ENCODE data around the gene LPP. TPM values are rescaled to one million over a fixed set of nuclear protein-coding genes. Genes with fewer than 3 reads are reported as not detected.

LPP gene
- polyA plus RNA-seq, 1 experiment, result 60.0 TPM

GRCh38 chr3:188772886-188773285 is 618.9 kb downstream of the LPP start:
- TF ChIP-seq CTCF (IDR thresholded peaks at IDR 0.05; ENCODE audit: insufficient read depth, low read depth, low read length), result no peak
- DNase-seq (ENCODE audit: low read depth), result no peak
- ChIA-PET POLR2A (interaction anchor here (1.0 kb wide), 1 partner anchor 10 kb away, joined by 6 read pairs; no protein-coding TSS in a partner anchor), CTCF (no interaction called here)
- Histone ChIP-seq H3K36me3 (ENCODE audit: control insufficient read depth, insufficient read depth, low read length) (no peaks in the 10 kb centered on the region), H3K27me3 (ENCODE audit: control insufficient read depth, insufficient read depth, low read length) (no peaks in the 10 kb centered on the region), H3K4me3 (ENCODE audit: low read depth, low read length) (no peak overlapping the region)

- ChIA-PET CTCF (no interaction called here), POLR2A (no interaction called here)
- no peaks in the 10 kb centered on the region for H3K27me3 ChIP-seq (ENCODE audit: control insufficient read depth, insufficient read depth, low read length)
- no peak overlapping the region for H3K4me3 ChIP-seq (ENCODE audit: low read depth, low read length)
- H3K36me3 ChIP-seq (ENCODE audit: control insufficient read depth, insufficient read depth, low read length), result no peaks in the 10 kb centered on the region
- no peak for TF ChIP-seq CTCF (IDR thresholded peaks at IDR 0.05; ENCODE audit: insufficient read depth, low read depth, low read length)
- no peak for DNase-seq (ENCODE audit: low read depth)
These were observed 621.5 kb downstream of the LPP start for GRCh38 chr3:188775412-188775811.

GRCh38 chr3:188776447-188776846 is 622.5 kb downstream of the LPP start:
- H3K27me3 ChIP-seq (ENCODE audit: control insufficient read depth, insufficient read depth, low read length), result no peaks in the 10 kb centered on the region
- CTCF ChIA-PET, result no interaction called here
- no peak overlapping the region for H3K4me3 ChIP-seq (ENCODE audit: low read depth, low read length)
- no peak for TF ChIP-seq CTCF (IDR thresholded peaks at IDR 0.05; ENCODE audit: insufficient read depth, low read depth, low read length)
- no peak for DNase-seq (ENCODE audit: low read depth)
- no peaks in the 10 kb centered on the region for H3K36me3 ChIP-seq (ENCODE audit: control insufficient read depth, insufficient read depth, low read length)
- POLR2A ChIA-PET, result no interaction called here

- no peaks in the 10 kb centered on the region for H3K27me3 ChIP-seq (ENCODE audit: control insufficient read depth, insufficient read depth, low read length)
- no peak for TF ChIP-seq CTCF (IDR thresholded peaks at IDR 0.05; ENCODE audit: insufficient read depth, low read depth, low read length)
- no peak overlapping the region for H3K4me3 ChIP-seq (ENCODE audit: low read depth, low read length)
- ChIA-PET POLR2A (no interaction called here), CTCF (no interaction called here)
- no peak for DNase-seq (ENCODE audit: low read depth)
- H3K36me3 ChIP-seq (ENCODE audit: control insufficient read depth, insufficient read depth, low read length), result no peaks in the 10 kb centered on the region
These were observed 624.3 kb downstream of the LPP start for GRCh38 chr3:188778091-188778852.

- POLR2A ChIA-PET, result interaction anchor here (0.7 kb wide), 1 partner anchor 84 kb away, joined by 5 read pairs; no protein-coding TSS in a partner anchor
- Histone ChIP-seq H3K27me3 (ENCODE audit: control insufficient read depth, insufficient read depth, low read length) (no peaks in the 10 kb centered on the region), H3K4me3 (ENCODE audit: low read depth, low read length) (no peak overlapping the region), H3K36me3 (ENCODE audit: control insufficient read depth, insufficient read depth, low read length) (no peaks in the 10 kb centered on the region)
- CTCF ChIA-PET, result interaction anchor here (1.1 to 1.6 kb wide), 3 partner anchors 12 to 1039 kb away, joined by 3 to 5 read pairs (median 3); no protein-coding TSS in a partner anchor
- no peak for TF ChIP-seq CTCF (IDR thresholded peaks at IDR 0.05; ENCODE audit: insufficient read depth, low read depth, low read length)
- DNase-seq (ENCODE audit: low read depth), result no peak
These were observed 625.5 kb downstream of the LPP start for GRCh38 chr3:188779281-188779980.
